Measurements from ENCODE around the gene SLIT1.

SLIT1 gene

DNA sequence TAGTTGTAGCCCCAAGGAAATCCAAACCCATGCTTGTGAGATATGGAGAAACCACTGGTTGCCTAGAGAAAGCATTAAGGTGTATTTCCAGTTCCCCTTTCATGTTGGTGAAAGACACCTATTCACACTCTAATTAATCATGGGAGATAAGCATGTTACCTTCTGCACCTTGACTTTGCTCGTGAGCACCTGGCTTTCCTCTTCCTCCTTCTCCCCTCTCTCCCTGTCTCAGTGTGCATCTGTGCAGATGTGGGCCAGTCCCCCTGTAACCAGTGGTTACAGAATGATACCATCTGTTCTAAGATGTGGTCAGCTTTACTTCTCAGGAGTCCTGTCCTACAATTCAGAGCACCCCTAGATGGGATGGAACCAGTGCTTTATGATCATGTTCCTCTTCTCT, 193.0 kb downstream of the SLIT1 start:
- no peak for DNase-seq

DNA sequence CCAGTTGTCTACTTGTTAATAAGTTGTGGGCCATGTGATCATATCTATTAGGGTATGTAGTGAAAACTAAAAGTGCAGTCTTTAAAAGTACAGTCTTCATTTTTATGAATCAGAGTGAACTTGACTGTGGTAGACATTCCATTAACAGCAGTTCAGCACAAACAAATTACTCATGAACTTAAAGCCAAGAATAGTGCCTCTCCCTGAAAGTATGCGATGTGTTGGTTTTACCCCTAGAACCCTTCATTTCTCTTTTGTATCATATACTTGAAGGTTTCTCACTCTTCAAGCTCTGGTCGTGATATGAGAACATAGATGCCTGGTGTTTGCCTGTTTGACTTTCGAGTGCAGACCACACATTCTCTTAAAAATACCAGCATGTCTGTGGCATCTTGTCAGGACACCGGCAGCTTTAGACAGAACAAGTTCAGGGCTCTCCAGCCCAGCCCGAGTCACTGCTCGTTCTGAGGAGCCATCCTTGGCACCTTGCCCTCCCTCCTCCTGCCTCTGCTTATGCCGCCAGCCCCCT, 194.4 kb downstream of the SLIT1 start:
- no peak for DNase-seq

DNA sequence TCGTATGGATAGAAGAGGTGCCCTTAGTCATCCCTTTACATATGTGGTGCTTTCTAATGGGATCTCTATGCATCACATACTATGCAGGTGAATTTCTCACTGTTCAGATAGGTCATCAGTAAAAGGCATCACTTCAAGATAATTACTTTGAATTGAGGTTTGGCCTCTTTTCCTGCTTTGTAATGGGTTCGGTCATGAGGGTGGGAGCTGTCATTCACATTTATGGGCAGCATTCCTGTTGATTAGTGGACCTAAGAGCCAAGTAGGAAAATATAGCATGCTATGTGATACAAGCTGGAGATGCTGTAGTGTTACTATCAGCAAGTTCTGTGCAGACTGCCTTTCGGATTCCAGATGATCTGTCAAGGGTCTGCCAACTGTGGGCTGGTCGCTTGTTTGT, 197.3 kb downstream of the SLIT1 start:
- DNase-seq: no peak

DNA sequence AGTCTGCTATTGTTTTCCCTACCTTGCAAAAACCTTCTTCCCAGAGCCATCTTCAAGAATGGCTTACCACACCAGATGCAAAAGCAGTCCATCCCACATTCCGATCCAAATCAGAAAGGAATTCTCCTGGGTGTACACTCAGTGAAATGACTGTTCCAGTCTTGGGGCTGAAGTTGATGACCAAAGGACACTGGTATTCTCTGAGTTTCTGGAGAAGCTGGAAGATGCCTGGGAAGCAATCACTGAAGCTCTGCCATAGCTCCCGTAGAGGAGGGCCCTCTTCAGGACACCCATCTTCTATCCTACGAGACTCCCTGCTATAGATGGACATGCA, 197.9 kb downstream of the SLIT1 start:
- DNase-seq: no peak

DNA sequence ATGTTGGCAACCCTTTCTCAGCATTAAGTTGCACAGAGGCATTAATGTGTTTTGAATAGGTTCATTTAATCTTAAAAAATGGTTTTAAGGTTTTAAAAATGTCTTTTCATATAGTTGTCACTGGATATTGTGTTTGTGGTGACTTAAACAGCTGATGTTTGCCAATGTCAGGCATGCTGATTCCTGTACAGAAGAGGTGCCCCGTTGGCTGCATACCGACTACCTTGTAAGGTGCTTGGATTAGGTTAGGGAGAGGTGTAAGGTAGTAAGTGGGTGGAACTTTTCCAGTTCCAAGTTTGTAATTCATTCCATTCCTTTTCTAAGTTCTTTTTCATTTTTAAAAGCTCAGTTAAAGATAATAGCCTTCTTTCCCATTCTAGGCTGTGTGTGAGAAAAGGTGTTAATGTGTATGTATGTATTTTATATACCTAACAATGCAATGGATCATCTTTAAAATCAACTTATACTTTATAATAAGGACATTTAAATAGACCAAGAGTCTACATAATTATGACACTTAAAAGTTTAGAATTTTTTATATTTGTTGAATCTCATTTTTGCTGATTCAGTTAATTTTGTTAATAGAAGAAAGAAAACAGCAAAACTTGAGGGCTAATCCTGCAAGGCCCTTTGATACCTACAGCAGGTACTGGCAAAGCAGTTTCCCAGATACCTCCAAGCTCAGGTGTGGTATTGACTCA, 198.5 kb downstream of the SLIT1 start:
- DNase-seq: no peak

DNA sequence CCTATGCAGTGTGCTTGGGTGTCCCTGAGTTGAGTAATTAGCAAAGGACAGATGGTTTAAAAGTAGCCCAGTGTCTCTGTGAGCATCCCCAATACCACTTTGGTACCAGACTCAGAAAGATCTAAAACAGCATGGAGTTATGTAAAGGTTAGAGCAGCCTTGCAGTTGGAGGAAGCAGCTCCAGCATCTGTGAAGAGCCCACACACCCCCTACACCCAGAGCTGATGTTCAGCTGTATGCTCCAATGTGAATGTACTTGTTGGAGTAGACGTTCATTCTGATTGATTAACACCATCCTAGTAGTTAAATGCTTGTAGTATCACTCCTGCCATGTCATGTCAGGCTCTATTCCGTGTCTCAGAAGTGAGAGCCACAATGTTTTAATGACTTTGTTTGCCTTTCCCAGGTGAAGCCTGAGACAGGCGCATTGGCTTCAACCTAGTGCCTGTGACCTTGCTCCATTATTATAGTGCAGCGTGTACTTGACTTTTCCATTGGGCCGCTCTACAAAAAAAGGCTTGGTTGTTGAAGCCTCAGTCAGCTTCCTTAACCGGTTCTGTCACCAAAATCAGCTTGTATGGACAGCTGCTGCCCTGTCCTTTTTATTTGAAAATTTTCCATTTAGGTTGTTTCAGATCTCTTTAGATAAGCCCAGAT, 199.4 kb downstream of the SLIT1 start:
- no peak for DNase-seq

DNA sequence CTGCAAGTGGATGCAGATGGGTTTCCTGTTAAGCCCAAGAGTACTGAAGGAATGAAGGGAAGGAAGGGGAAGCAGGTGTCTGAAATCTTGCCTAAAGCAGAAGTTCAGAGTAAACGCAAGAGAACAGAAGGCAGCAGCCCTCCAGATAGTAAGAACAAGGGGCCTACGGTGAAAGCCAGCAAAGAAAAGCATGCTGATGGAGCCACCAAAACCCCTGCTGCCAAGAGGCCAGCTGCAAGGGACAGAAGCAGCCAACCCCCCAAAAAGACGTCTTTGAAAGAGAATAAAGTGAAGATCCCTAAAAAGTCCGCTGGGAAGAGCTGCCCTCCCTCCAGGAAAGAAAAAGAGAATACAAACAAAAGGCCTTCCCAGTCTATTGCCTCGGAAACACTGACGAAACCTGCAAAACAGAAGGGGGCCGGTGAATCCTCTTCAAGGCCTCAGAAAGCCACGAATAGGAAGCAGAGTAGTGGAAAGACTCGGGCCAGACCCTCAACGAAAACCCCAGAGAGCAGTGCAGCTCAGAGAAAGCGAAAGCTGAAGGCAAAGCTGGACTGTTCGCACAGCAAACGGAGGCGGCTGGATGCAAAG, 201.1 kb downstream of the SLIT1 start:
- no peak for DNase-seq

DNA sequence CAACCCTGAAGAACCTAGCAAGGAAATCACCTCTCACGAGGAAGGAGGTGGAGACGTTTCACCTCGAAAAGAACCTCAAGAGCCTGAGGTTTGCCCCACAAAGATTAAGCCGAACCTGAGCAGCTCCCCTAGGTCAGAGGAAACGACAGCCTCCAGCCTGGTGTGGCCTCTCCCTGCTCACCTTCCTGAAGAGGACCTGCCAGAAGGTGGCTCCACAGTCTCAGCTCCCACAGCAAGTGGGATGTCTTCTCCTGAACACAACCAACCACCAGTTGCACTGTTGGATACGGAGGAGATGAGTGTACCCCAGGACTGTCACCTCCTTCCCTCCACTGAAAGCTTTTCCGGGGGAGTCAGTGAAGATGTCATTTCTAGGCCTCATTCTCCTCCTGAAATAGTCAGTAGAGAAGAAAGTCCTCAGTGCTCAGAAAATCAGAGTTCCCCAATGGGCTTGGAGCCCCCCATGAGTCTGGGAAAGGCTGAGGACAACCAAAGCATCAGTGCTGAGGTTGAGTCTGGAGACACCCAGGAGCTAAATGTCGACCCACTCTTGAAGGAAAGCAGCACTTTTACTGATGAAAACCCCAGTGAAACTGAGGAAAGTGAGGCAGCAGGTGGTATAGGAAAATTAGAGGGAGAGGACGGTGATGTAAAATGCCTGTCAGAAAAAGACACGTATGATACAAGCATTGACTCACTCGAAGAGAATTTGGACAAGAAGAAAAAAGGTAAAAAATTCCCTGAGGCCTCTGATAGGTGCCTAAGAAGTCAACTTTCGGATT, 203.4 kb downstream of the SLIT1 start:
- no peak for DNase-seq

DNA sequence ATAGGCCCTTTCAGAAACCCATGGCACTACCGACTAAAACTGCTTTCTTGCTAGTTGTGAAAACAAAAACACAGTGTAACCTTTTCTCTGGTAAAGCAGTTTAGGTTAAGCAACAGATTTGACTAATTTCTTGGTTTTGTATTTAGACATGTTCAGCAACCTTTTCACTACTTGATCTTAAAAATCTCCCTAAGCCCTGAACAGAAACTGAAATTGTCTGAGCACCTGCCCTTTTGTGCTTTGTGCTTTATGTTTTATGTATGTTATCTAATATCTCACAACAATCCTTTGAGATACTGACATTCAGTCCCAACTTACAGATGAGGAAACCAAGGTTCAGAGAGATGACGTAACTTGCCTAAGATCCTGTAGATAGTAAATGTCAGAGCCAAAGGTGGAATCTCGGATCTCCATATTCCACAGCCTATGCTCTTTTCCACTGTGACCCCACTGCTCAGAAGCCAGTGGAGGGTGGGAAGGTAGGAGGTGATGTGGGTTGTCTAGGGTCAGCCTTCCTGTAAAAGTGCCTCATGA, 207.1 kb downstream of the SLIT1 start:
- DNase-seq: no peak

DNA sequence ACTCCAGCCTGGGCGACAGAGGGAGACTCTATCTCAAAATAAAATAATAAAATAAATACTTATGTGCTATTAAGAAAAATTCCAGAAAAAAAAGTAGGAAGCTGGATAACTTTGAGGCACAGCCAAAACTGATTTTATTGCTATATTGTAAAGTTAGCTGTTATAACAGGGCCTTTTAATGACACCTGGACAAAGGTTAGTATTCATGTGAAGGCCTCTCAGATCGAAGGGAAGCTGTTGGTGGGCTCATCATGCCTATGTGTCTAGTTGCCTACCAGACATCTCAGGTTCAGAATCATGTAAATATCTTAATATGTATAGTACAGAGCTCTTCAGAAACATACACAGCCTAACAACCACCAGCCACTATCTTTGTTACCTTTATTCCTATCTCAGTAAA, 210.6 kb downstream of the SLIT1 start:
- no peak for DNase-seq

DNA sequence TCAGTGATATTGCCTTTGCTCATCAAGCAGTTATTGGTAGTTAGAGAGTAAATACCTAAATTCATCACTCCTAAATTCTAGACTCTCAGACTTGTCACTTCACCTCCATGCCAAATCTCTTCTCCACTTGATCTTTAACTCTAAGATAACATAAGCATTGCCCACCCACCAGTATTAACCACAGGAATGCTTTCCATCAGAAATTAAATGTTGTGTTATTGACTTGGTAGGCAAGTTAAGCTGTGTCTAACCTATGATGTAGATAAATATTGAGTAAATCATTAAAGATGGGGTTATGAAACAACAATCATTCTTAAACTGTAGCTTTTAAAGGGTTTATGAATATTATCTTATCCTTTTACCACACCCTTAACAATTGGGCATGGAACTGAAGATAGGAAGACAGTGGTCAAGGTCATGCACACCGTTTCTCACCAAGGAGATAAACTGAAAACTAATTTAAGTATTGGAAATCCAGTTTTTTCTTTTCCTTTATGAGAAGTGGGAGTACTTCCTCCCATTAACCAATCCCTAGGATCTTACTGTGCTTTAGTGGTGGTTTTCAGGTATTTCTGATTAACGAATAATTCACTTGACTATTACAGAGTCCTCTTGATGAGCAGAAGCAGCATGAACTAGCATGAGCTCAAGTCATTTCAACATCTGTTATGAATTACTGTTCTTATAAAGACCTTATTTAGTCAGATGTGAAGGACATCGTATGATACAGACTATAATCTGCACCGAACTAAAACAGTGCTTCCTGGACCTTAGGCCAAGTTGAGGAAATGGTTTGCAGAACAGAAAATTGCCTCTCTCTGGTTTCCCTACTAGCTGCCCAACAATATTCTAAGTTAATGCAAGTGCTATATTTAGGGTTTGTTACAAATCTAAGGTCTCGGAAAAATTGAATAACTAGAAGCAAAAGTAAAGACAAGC, 211.7 kb downstream of the SLIT1 start:
- no peak for DNase-seq

DNA sequence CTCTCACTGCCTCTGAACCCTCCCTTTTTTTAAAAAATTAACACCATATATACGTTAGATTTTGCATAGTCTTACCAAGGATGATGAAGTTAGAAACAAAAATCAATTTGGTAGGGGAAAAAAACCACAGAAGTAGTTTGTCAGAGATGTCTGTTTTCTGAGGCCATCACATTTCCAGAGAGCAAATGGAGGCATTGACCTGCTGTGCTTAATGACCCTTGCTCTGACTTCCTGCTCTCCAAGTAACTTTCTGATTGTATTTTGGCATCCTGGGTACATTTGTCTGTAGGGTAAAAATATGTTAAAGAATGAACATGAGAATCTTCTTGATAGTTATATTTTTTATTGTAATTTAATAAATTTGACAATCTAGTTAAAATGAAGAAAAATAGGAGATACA, 213.5 kb downstream of the SLIT1 start:
- no peak for DNase-seq

DNA sequence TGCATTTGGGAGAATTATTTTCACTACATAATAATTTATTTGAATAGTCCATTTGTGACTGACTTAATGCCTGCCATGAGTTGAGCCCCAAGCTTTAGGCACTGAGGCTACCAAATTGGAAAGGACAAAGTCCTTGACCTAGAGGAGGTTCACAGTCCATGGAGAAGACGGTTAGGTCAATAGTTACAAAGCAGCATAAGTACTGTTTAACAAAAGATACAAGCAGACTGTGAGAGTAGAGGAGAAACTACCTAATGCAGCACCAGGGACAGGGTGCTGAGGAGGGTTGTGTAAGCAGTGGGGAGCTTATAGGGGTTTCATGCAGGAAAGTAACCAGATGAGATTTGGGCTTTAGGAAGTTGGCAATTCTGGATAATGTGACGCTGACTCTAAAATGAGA, 214.4 kb downstream of the SLIT1 start:
- no peak for DNase-seq

DNA sequence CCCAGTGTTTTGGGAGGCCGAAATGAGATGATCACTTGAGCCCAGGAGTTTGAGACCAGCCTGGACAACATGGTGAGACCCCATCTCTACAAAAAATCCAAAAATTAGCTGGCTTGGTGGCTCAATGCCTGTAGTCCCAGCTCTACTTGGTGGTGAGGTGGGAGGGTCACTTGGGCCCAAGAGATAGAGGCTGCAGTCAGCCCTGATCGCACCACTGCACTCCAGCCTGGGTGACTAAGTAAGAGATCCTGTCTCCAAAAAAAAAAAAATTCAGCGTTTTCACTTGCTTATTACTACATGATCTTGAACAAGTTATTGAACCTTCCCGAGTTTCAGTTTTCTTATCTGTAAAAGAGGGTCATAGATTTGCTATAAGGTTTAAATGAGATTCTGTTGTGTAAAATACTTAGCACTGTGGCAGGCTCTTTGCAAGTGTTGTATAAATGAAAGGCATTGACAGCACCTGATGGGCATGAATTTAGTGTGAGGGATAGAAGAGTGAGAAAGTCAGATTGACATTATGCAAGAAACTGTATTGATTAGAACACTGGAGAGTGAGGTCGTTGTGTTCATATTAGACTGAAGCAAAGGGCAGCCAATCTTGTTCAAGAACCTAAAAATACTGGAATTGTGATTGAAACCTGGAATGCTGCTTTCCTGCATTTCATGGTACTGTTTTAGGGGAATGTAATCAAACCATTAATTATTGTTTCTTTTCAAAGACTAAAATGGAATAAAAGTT, 216.9 kb downstream of the SLIT1 start:
- DNase-seq: no peak

DNA sequence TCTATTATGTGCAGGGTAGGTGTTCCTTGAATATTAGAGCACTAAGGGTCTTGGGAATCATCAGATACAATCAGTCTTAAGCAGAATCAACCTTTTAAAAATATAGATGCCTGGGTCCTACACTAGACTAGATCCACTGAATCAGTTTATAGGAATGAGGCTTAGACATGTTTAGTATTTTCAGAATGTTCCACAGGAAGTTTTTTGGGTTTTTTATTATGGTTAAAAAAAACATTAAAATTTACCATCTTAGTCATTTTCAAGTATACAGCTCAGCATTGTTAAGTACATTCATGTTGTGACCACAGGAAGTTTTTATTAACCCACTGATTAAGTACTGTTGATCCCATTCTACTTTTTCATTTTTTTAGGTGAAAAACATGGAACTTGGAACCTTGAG, 217.9 kb downstream of the SLIT1 start:
- DNase-seq: no peak

DNA sequence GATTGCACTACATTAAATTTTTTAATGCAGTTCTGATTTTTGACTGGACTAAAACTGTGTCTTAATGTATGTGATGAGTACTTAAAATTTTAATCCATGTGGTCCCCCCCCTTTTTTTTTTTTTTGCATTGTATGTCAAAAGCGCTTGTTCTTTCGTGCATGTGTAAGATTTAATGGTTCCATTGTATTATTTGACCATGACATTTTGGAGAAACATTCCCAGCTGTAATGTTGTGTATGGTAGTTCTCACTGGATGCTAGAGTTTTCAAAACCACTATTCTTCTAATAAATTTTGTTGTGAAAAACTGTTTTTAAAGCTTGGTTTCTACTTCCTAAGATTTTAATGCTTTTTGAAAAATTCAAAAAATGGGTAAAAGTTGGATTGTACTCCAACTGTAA, 221.6 kb downstream of the SLIT1 start:
- no peak for DNase-seq

DNA sequence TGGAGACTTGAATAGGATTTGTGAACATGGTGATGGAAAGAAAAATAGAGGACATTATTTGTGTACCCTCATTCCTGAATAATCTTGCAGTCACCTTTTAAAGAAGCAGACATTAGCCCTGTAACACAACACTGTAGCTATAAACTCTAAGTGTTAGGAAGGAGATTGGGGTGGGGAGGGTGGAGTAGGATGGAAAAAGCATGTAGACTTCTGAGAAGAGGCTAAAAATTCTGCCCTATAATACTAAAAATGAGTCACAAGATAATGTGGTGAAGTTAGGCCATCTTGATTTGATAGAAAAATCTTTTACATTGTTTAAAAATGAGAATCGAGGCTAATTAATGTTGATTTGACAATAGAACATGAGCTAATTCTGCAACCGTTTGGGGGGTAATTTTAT, 224.9 kb downstream of the SLIT1 start:
- DNase-seq: no peak

DNA sequence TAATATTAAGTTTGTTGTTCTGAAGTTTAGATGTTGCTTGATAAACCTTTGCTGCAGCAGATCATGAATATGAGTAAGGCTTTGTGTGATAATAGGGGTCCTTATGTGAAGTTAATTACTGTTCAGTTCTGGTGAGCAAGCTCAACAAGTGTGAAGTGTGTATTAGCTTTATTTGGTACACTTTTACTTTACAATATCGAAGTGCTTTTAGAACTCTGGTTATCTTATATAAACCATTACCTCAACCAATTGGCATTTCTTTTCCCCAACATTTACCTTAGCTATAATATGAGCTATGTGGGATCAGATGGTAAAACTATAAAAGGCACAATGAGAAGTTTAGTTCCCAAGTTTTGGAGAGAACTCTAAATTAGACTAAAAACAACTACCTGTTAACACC, 226.0 kb downstream of the SLIT1 start:
- no peak for DNase-seq

DNA sequence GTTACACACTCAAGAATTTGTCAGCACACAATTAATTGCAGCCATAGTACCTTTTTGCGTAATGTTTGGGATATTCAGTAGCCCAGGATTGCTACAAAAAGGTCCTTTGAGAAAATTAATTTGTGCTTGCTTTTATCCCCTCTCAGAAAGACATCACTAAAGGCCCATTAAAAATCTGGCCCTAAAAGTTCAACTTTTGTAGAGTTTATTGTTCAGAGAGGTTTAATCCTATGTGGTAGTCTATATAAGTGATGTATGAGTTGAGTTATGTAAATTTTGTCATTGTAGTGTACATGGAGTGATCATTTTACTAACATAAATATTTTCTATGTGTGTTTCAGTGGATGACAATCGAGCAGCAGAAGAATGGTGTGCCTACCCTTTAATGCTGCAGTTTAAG, 227.7 kb downstream of the SLIT1 start:
- no peak for DNase-seq

DNA sequence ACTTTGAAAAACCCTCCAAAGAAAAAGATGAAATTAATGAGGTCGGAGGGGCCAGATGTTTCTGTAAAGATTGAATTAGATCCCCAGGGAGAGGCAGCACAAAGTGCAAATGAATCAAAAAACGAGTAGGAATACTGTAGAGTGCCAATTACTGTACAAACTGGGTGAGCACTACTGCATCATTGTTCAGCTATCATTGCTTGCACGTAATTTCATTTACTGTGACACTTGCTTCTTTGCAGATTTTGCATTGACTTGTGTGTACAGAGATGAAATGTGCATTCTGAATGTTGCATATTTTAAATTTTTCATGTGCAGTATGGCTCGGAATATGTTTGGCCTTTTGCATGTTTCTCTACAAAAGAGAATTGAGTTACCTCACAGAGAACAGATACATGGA, 230.0 kb downstream of the SLIT1 start:
- no peak for DNase-seq

DNA sequence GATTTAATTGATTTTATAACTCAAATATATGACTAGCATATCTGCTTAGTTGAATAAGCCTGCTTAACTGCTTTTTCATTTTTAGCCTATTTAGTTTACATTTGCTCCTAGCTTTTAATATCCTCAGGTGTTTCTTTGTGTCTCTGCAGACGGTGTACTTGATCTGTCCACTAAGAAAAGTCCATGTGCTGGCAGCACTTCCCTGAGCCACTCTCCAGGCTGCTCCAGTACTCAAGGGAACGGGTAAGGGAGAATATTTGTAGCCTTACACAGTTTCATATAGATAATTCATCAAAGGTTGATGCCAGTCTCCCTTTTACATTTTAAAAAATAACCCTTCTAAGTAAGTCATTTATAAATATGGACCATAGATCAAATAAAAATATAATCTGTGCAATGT, 233.8 kb downstream of the SLIT1 start:
- DNase-seq: no peak

Data from stimulated activated CD8-positive, alpha-beta memory T cell treated with anti-CD3 and anti-CD28 coated beads, Interleukin-4, amount 100 ng/mL, for 48 hours (primary cell).